Right renal cortex interstitium (tissue), 3 donors: ENCODE data around the gene PRKD1. TPM values are rescaled to one million over a fixed set of nuclear protein-coding genes. Genes with fewer than 3 reads are reported as not detected.

Source experiments
- DNase-seq, 3 donors: peaks; one replicate each; pipeline ENCODE4 v3.0.0-alpha.2; 2013; ENCODE audit warnings: low read depth in 3 of 3, low spot score in 2 of 3
- polyA plus RNA-seq, 3 donors: library from polyadenylated mRNA; unstranded; fragments of 120-200 nt; gene quantifications; one replicate each; pipeline ENCODE4 v1.2.1, GENCODE V29; 2013; ENCODE audit not compliant: insufficient read length in 3 of 3

The PRKD1 gene
- polyA plus RNA-seq, 3 donors, result 30.4 to 32.5 (median 31.3) TPM

DNA sequence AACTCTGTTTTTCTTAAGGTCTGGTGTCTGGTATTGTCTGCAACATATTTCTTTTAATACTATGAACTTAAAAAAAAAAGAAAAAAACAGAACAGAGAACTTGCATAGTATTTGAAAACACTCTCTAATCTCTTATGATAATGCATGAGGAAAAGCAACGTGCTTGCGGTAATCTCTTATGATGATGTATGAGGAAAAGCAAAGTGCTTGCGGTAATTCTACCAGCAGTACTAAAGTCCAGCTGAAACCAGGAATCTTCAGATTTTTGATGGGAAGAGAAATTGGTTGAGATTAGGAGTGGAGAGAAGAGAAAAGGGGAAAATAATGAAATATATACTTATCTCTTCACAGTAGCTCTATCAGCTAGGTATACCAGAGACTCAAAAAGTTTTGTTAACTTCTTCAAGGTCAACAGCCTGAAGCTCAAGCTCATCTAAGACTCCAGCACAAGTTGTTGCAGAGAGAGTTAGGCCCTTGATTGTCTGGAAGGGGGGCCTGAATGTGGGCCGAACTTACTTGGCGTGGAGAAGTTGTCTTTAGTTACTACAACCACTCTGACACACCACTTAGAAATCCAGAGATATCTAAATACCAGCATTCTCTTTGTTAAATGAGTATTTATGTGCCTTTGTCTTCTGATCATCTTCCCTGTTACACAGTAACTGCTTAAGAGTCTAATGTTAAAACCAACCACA is 240.4 kb downstream of the PRKD1 start:
- no peak for DNase-seq

DNA sequence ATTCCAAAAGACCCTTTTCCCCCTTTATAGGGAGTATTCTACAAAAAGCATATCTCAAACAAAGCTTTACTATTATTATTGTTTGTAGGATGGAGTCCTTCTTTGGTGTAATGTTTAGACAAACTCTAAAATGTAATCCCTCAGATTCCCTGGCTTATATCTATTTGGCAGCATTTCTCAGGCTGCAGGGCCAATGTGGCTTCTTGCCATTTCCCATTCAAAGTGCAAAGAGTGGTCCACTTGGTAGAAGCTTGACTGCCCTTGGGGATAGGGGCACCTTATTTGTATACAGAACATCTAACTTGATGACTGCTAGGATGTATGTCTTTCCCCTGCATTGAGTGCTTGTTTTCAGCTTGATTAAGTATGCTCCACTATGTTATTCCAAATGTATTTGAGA is 242.7 kb downstream of the PRKD1 start:
- DNase-seq, result no peak

DNA sequence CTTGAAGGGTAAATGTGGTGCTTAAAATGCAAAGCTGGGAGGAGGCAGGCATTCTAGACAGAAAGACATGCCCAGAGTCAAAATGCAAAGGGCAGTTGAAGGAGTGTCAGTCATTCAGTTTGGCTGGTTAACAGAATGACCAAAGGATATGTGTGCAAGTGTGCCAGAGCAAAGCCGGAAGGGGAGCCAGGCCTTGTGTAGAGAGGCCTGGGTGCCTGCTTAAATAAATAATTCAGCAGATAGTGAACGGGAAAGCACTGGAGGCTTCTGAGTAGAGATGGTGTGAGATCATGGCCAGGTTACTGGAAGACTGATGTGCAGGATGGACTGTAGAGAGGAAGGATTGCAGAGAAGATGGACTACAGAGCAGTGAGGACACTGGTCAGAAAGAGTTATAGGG is 244.9 kb downstream of the PRKD1 start:
- DNase-seq, result no peak

DNA sequence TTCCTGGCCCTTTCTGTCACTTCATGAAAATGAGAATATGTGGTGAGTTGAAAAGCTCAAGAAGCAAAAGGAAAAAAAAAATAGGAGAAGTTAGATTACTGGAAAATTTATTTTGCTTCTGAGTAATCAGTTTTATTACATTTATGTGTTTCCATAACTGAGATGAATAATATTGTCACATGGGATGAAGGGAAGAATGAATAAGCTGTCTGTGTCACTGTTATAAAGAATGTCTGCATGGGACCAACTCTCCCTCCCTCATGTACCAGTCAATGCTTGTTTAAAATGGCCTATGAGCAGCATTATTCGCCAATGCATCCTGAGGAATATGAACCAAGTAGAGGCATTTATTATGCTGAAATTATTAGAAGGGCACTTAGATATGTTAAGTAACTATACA is 246.3 kb downstream of the PRKD1 start:
- DNase-seq, result no peak

DNA sequence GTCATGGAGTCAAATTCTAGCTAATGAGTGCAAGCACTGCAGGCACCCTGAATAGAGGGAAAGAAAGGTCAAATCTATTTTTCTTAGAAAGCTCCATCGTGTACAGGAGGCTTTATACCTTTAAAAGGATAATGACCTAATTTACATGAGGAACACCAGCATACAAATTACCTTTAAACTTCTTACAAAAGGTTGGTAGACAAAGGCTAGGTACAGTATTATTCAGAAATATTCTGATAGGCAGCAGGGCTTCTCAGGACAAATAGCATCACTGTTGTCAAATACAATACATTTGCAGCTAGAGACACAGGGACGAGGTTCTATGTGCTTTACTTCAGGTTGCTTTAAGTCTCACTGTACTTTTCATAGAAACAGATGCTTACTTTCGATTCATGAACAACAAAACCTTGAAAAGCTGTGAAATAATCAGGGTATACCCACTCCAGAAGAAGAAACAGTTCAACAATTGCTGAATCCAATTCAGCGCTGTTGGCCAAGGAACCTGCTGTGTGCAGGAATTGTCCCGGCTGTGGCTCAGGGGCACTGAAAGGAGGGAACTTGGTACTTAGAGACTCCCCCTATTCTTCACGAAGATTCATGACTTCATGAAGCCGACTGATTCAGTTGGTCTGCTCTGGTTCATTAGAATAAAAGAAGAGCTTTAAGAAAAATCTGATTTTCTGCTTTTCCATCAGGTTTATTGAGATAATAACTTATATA is 252.9 kb downstream of the PRKD1 start:
- DNase-seq, result no peak

DNA sequence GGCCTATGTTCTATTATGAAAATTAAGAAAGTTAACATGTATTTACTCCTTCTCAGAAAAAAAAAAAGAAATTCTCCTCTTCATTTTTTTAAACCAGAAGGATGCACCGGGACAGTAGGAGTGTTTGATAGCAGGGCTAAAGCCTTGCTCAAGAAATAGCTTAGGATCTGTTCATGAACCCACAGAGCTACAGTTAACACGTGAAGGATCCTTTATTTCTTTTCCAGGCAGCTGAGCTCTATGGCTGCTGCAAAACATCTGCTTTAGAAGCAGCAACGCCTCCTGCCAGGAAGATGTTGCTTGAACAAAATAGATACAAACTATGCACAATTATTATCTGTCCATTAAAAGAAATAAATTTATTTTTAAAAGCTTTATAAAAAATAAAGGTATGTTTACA is 254.8 kb downstream of the PRKD1 start:
- no peak for DNase-seq

DNA sequence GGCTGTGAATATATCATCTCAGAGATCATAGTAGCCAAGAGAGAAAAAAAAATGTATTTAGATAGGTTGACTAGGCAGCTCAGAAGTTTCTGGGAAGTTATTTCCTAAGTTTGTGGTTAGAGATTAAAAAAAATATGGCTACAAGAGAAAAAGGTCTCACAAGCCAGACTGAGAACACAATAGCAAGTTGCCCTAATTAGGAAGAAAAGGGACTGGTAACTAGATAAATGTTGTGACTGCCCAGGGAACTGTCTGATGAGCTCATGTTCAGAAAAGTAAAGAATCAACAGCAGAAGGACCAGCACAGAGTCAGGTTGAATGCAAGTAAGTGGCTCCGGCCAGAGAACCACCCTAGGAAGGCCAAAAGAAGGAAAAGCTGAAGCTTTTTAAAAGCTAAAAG is 256.6 kb downstream of the PRKD1 start:
- DNase-seq, result no peak

DNA sequence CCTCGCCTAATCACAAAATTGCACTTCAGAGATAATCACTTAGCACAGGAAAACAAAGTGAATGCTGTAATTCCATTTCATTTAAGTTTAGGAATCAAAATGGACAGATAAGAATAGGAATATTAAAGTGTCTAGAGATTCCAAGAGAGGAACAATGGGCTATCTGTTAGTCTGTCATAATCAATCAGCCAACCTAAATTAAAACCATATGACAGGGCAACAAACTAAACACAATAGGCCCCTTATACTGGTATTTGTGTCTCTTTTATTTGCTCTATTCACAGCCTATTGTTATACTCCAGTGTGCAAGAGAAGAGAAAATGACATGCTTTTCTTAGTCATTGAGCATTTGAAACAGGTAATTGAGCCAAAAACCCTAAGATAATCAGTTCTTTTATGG is 259.4 kb downstream of the PRKD1 start:
- DNase-seq, result no peak

DNA sequence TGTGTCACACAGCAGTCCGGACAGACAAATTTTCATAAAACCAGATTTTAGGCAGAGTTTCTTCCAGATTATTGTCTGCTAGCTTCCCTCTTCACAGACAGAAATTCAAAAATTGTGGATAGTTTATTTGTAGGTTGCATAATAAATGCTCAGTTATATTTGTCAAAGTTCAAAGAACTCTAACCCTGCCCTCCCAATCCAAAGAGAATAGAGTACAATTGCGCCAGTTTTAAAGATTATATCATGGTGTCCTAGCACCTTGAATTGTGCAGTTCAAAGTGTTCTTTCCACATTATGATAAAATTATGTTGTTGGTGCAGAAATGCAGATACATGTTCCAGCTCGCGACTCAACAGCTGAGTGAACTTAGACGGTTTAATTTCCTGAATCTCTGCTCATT is 263.1 kb downstream of the PRKD1 start:
- no peak for DNase-seq

DNA sequence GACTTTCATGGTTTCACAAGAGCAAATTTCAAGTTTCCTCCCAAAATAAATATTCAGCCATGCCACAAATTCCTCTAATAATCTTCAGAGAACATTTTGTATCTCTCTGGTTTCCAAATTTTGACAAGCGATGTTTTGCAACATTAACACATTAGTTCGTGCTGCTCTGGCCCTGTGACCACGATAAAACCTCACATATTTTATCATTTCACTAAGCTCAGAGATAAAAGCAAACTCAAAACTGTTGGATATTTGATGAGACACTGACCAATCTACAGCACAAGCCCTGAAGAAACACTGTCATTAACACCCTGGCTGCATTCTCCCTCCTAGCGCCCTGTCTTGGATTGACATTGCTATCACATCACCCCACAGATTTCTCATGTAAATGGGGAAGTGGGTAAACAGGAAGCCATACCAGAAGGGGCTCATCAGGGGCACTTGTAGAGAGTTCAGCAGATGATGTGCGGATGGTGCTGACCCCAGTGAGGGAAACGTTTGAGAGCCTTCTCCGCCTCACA is 264.3 kb downstream of the PRKD1 start:
- DNase-seq, result no peak

DNA sequence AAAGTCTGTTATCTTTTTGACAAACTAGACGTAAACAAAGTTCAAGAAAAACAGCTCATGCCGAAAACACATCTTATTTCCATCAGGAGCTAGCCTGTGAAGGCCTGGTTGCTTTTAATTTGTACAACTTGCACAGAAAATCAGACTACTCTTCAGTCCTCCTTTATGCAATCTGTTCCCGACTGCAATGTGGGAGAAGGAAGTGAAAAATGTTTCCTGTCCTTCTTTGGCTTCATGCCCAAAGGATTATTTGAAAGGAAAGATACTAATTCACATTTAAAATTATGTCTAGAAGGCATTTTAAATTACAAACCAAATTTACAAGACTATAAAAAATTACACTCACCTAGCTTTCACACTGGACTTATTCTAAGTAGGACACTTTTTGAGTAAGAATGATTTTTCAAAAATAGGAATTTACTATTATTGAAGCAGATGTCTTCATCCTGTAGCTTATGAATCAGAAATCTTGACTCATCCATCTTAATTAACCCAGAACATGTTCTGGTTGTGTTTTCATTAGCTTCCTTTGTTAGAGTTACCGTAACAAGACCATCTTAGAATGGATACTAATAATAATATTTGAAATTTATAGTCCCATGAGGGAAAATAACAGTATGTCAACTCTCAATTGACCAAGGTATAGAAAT is 272.6 kb downstream of the PRKD1 start:
- no peak for DNase-seq

DNA sequence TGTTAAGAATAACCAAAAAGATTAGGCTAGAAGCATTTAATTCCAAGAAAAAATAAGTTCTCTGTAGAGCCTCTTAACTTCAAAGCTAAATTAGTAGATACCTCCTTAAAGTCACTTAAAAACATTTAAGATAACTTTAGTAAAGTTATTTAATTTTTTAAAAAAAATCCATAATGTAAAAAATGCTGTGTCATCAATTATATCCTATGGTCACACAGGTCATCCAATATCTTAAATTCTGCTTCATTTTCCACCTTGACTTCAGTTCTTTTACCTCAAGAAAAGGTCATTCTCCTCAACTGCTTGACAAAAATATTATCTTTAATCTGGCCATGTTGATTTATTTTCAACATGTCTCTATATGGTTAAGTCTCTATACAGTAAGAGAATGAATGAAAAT is 274.3 kb downstream of the PRKD1 start:
- no peak for DNase-seq

DNA sequence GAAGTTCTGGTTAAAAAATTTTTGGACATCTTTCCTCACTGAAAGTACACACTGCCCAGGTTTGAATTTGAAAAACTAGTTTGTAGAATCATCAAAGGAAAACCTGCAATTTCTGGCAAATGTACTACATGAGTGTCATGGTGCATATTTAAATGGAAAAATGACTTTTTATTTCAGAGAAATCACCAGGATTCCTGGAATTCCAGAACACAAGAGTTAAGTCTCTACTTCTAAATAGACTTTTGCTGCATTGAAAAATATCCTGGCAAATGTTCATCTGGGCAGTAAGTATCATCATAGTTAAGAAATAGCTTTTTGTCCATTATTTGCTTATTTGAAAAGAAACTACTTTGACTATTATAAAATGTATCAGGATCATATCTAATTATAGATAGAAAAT is 275.1 kb downstream of the PRKD1 start:
- no peak for DNase-seq

DNA sequence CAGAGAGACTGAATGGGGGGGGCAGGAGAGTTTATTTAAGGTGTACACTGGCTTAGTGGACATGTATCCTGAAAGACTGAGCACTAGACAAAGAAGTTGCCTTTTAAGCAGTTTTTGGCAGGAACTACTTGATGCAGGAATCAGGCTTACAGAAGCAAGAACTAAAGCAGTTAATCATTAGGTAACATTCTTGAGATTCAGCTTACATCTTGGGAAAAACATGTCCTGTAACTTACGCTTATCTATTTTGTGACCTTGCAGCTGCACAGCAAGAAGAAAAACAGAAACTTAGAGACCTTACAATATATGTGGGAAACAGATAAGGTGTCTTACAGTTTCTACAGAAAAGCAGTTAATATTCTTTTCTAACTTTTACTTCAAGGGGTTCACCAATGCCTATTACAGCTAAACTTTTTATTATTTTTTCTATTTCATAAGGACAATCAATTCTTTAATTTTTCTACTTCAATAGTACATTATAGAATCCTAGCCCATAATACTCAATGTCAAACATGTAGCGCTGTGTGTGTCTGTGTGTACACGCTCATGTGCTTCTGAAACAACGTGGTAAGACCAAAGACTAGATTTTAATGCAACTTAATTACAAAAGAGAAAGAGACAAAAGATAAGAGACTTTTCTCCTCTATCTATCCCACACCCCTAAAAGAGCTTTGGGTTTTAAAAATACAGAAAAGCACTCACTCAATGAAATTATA is 276.9 kb downstream of the PRKD1 start:
- no peak for DNase-seq

DNA sequence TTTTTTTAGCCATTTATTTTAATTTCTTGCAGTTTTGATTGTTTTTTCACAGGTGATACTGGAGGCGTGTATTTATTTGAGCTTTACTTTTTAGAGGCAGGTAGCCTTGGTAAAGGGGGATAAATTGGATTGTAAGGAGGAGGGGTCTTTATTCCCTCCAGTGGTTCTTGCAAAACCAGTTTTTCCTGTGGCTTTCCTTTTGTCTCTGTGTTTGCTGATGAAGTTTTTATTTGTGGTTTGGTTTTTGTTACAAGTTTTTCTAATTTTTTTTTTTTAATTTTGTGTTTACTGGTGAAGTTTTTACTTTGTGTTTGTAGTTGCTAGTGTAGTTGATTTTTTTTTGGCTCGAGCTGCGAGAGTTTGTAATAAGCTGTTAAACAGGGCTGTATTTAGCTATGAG is 278.5 kb downstream of the PRKD1 start:
- DNase-seq, result no peak

DNA sequence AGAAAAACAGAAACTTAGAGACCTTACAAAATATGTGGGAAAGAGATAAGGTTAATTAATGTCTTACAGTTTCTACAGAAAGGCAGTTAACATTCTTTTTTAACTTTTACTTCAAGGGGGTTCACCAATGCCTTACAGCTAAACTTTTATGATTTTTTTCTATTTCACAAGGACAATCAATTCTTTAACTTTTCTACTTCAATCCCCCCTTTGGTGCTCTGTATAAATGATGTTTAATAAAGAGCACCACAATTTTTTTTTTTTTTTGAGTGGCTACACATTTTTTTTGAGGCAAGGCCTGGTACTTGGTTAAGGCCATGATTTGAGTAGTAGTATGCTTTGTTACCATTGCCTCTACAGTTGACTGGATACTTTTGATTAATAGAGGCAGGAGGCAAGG is 279.6 kb downstream of the PRKD1 start:
- DNase-seq, result no peak

DNA sequence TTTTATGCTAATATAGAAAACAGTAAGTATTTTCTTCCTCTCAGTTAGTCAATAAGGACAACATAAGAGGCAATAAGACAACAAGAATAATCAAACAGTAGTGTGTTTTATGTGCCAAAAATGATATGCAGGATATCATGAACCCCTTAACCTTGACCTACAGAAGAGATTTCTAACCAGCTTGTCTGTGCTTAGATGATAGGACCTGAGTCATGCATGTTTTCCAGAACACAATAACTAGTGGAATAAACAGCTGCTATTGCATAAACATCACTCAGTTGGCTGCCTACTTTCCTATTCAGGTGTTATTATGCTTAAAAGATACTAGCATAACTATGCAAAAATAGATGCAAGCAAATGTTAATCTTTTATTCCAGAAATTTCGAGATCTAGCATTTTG is 282.5 kb downstream of the PRKD1 start:
- DNase-seq, result no peak

DNA sequence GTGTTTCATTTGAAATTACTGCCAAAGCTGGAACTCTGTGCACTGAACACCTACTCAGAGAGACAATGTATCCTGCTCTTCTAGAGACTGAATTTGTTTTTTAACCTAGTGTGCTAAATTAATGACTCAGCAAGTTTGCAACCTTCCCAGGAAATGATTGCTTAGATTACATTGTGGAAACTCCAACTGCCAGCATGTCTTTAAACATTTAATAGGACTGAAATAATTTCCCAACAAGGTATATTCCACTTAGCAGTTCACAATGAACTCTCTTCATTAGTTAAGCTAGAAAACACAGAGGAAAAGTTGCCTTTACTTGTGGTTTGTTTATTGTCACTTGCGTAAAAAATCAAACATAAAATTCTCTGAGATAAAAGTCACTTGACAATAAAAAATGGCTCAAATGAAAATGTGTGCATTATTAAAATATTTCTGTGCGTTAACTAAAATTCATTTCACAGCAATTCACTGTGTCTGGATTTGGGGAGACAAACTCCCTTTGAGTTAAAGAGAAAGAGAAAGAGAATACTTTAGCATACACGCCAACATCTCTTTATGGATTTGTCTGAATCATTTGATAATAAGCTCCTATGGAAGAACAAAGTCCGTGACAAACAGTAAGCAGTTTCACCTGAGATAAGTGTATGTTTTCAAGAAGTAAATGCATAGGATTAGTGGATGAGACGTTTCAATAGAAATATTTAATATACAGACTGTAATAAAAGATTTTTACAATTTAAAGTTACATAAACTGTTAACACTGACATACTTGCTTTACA is 284.0 kb downstream of the PRKD1 start:
- DNase-seq, result no peak

DNA sequence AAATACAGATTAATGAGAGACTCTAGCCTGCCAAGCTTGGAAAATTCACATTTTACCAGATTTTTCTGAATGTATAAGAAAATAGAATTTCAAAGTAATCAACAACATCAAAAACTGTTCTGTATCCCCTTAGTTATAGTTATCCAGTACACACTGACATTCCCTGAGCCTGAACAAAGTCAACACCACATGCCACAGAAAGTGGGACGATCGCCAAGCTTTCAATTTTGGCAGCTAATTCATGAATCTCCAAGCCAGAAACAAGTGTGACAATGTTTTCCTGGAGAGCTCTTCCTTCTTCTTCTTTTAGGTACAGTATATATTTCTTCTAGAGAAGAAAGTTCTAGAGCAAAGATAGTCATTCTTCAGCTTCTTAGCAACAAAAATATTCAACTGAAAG is 290.2 kb downstream of the PRKD1 start:
- DNase-seq, result peak in 1 of 3 donors; percentile 4

DNA sequence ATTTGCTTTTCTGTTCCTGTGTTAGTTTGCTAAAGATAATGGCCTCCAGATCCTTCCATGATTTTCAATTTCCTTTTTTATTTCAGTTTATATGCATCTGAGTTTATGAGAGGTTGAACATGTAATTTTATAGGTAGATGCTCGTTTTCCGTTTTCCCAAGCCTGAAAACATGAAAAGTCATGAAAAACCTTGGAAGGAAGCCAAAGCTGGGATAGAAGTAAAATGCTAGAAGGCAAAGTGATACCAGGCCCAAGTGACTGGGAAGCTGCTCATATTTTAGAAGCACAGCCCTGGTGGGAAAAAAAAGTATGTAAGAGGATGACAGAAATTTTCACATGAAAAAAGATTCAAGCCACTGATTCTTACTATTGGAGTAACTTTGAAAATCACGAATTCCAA is 290.8 kb downstream of the PRKD1 start:
- no peak for DNase-seq
